Liver (tissue), 9 donors: Measurements from ENCODE around the gene CLOCK. TPM values are rescaled to one million over a fixed set of nuclear protein-coding genes. Genes with fewer than 3 reads are reported as not detected.

Source experiments
- DNase-seq: peaks from one replicate; pipeline ENCODE4 v3.0.0-alpha.2; 2017; ENCODE audit warnings: low spot score
- H3K27ac ChIP-seq, 2 donors: one replicate each; pipeline ENCODE4 v1.7.0; 2013; ENCODE audit warnings: inconsistent platforms in 2 of 2, low read length in 2 of 2, control low read depth in 1 of 2, low read depth in 1 of 2, mild to moderate bottlenecking in 1 of 2
- H3K27me3 ChIP-seq, 4 donors: one replicate each; pipeline versions ENCODE4 v1.6.1 to v1.7.0; 2013; ENCODE audit warnings: low read length in 3 of 4, inconsistent platforms in 1 of 4, mild to moderate bottlenecking in 1 of 4, moderate library complexity in 1 of 4; ENCODE audit not compliant: control insufficient read depth in 4 of 4, insufficient read depth in 4 of 4
- H3K36me3 ChIP-seq, 4 donors: one replicate each; pipeline versions ENCODE4 v1.6.1 to v1.7.0; 2013; ENCODE audit warnings: low read length in 3 of 4, mild to moderate bottlenecking in 3 of 4, low read depth in 1 of 4, moderate library complexity in 1 of 4; ENCODE audit not compliant: control insufficient read depth in 4 of 4, insufficient read depth in 3 of 4
- H3K4me1 ChIP-seq, 4 donors: one replicate each; pipeline versions ENCODE4 v1.6.1 to v1.7.0; 2013; ENCODE audit warnings: low read length in 3 of 4, mild to moderate bottlenecking in 3 of 4, moderate library complexity in 1 of 4; ENCODE audit not compliant: control insufficient read depth in 4 of 4, insufficient read depth in 4 of 4
- H3K4me3 ChIP-seq, 3 donors: one replicate each; pipeline versions ENCODE4 v1.6.1 to v1.7.0; 2013; ENCODE audit warnings: low read length in 3 of 3, control low read depth in 1 of 3, low read depth in 1 of 3, mild to moderate bottlenecking in 1 of 3
- H3K9ac ChIP-seq, 2 donors: one replicate each; pipeline ENCODE4 v1.7.0; 2013; ENCODE audit warnings: low read length in 2 of 2, mild to moderate bottlenecking in 2 of 2, moderate library complexity in 2 of 2, control low read depth in 1 of 2, low read depth in 1 of 2
- H3K9me3 ChIP-seq, 4 donors: one replicate each; pipeline versions ENCODE4 v1.6.1 to v1.7.0; 2013; ENCODE audit warnings: low read length in 3 of 4; ENCODE audit not compliant: control insufficient read depth in 4 of 4
- CTCF ChIP-seq: fragments of 150-350 bp; IDR thresholded peaks from 2 replicates; pipeline ENCODE4 v1.5.1; 2017; ENCODE audit warnings: improper control_type of control experiment, low read depth, low read length; ENCODE audit not compliant: missing input control
- EGR1 ChIP-seq, 2 donors: IDR thresholded peaks; 2 replicates each; pipeline ENCODE4 v1.6.1; 2016 to 2018; ENCODE audit warnings: antibody characterized with exemption in 2 of 2, low read depth in 2 of 2
- FOXA1 ChIP-seq: IDR thresholded peaks from 2 replicates; pipeline ENCODE4 v1.6.1; 2016; ENCODE audit warnings: antibody characterized with exemption
- HNF4A ChIP-seq, 2 donors: conservative IDR thresholded peaks; 2 replicates each; pipeline ENCODE4 v1.6.1; 2016; ENCODE audit warnings: antibody characterized with exemption in 2 of 2, mild to moderate bottlenecking in 2 of 2
- JUND ChIP-seq, 2 donors: IDR thresholded peaks; 2 replicates each; pipeline ENCODE4 v1.6.1; 2016; ENCODE audit warnings: antibody characterized with exemption in 2 of 2
- MAX ChIP-seq: IDR thresholded peaks from 2 replicates; pipeline ENCODE4 v1.6.1; 2016; ENCODE audit warnings: antibody characterized with exemption
- NR2F2 ChIP-seq: IDR thresholded peaks from 2 replicates; pipeline ENCODE4 v1.6.1; 2016; ENCODE audit warnings: antibody characterized with exemption
- REST ChIP-seq: IDR thresholded peaks from 2 replicates; pipeline ENCODE4 v1.6.1; 2016; ENCODE audit warnings: antibody characterized with exemption, mild to moderate bottlenecking
- RXRA ChIP-seq, 2 donors: IDR thresholded peaks; 2 replicates each; pipeline ENCODE4 v1.6.1; 2017 to 2018; ENCODE audit warnings: antibody characterized with exemption in 2 of 2, mild to moderate bottlenecking in 1 of 2
- SP1 ChIP-seq: IDR thresholded peaks from 2 replicates; pipeline ENCODE4 v1.6.1; 2018; ENCODE audit warnings: antibody characterized with exemption, mild to moderate bottlenecking
- TAF1 ChIP-seq: conservative IDR thresholded peaks from 2 replicates; pipeline ENCODE4 v1.6.1; 2016; ENCODE audit warnings: antibody characterized with exemption, mild to moderate bottlenecking
- ZBTB33 ChIP-seq: IDR thresholded peaks from 2 replicates; pipeline ENCODE4 v1.6.1; 2016; ENCODE audit warnings: antibody characterized with exemption
- polyA plus RNA-seq, 2 donors: library from polyadenylated mRNA; stranded (reverse) in 1 of 2; unstranded in 1 of 2; fragments of 200-250 nt in 1 of 2; fragments of >200 nt in 1 of 2; fragmentation: Nextera tagmentation in 1 of 2; extraction: Ambion mirVana in 1 of 2; gene quantifications; one replicate each; pipeline versions ENCODE4 v1.2.1 to v1.2.3, GENCODE V29; 2013 to 2015
- total RNA-seq, 2 donors: library from RNA; depleted of rRNA; stranded (reverse); fragments of >200 nt; gene quantifications; one replicate each; pipeline ENCODE4 v1.2.3, GENCODE V29; 2014
- donor health status: healthy.
- donor health status: healthy.
- donor health status: healthy.
- donor health status: healthy.
- donor health status: healthy.

The CLOCK gene
- total and polyA plus RNA-seq, 4 donors: 5.1 to 19.4 (median 6.1) TPM

- no peak overlapping the region for H3K9ac ChIP-seq
- H3K9me3 ChIP-seq: no peaks in the 10 kb centered on the region
- H3K4me1 ChIP-seq: no peaks in the 10 kb centered on the region
- DNase-seq: no peak
- no peak overlapping the region for H3K27ac ChIP-seq
- H3K4me3 ChIP-seq: no peak overlapping the region
- no peaks in the 10 kb centered on the region for H3K36me3 ChIP-seq
- no peaks in the 10 kb centered on the region for H3K27me3 ChIP-seq
- TF ChIP-seq CTCF (no peak), REST (no peak), SP1 (no peak), HNF4A (conservative IDR thresholded peaks at IDR 0.05) (no peak), RXRA (IDR thresholded peaks at IDR 0.05) (no peak), ZBTB33 (no peak)
Measured at GRCh38 chr4:55538531-55538930, 8.2 kb downstream of the CLOCK start.

- Histone ChIP-seq H3K9me3 (no peaks in the 10 kb centered on the region), H3K27me3 (no peaks in the 10 kb centered on the region), H3K27ac (no peak overlapping the region), H3K9ac (no peak overlapping the region), H3K4me1 (no peaks in the 10 kb centered on the region), H3K36me3 (no peaks in the 10 kb centered on the region), H3K4me3 (no peak overlapping the region)
- no peak for DNase-seq
- TF ChIP-seq TAF1 (no peak), MAX (no peak), JUND (IDR thresholded peaks at IDR 0.05) (no peak), NR2F2 (no peak), SP1 (no peak), EGR1 (IDR thresholded peaks at IDR 0.05; ENCODE audit: low read depth in 2 of 2) (no peak), FOXA1 (no peak)
Measured at GRCh38 chr4:55534306-55534705, 12.4 kb downstream of the CLOCK start.
